ENCODE measurements around the gene MPL.

Gene MPL

DNA sequence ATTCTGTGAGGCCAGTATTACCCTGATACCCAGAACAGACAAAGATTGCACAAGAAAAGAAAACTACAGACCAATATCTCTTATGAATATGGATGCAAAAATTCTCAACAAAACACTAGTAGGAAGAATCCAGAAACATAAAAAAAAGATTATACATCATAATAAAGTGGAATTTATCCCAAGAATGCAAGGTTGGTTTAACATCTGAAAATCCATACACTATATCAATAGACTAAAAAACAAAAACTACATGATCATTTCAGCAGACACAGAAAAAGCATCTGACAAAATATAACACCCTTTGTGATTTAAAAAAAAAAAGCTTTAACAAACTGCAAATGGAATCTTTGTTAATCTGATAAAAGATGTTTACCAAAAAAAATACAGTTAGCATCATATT is 12.2 kb upstream of the MPL start:
- no peak for DNase-seq (ENCODE audit: low spot score)

DNA sequence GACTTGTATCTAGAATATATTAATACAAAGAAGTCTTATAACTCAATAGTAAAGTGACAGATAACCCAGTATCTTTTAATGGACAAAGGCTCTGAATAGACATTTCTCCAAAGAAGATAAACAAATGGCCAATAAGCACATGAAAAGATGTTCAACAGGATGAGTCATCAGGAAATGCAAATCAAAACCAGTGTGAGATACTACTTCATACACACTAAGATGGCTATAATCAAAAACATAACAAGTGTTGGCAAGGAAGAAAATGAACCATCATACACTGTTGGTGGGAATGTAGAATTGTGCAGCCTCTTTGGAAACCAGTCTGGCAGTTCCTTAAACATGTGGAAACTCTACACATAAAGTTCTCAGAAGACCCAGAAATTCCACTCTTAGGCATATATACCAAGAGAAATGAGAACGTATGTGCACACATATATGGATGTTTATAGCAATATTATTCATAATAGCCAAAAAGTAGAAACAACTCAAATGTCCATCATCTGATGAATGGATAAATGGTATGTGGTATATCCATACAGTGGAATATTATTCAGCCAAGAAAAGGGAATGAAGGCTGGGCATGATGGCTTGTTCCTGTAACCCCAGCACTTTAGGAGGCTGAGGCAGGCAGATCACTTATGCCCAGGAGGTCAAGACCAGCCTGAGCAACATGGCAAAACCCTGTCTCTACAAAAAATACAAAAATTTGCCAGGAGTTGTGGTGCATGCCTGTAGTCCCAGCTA is 9.9 kb upstream of the MPL start:
- DNase-seq (ENCODE audit: low spot score) = no peak

DNA sequence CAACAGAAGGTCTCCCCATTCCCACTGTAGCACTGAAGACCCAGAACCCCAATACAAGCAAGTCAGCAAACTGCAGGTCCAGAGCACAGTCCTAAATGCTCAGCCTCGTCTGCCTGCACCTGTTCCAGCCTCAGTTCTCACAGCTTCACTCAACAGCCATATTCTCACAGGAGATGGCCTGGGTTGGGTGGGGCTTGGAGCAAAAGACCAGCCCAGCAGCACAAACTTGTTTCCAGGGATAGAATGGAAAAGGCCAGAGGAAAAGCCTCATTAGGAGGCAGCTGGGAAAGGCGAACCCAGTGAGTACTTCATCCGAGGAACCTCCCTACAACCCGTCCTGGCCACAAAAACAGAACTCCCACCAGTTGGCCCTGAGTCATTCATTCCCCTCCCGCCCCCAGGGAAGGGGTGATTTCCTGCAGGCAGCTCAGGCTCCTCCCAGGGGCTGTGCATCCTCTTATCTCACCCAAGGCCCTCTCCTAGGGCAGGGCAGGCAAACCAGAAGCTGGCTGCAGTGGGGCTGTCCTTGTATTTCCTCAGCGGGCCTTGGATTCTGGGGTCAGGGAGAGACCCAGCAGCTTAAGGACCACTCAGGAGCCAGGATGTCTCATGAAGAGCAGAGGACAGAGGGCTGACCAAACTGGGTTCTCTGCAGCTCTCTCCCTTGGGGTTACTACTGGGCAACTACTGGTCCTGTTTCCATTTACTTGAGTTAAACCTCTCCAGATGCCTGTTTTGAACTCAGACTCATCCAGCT is 7.4 kb upstream of the MPL start:
- DNase-seq (ENCODE audit: low spot score) = peak; percentile 66

DNA sequence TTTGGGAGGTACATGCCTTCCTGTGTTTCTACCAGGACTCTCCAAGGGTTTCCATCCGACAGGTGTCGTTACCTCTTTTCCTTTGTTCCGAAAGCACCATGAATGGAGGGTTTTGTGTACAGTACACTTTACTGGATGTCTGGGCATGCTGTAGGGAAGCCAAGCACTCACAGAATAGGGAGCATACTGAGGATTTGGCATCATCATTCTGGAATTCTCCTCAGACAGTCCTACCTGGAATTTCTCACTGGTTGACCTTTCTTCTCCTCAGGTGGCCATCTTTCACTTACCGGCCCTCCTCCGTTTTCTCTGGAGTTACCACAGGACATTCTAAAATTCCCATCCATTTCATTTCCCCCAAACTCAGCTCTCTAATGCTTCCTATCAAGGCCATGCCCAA is 5.9 kb upstream of the MPL start:
- DNase-seq (ENCODE audit: low spot score) = no peak

DNA sequence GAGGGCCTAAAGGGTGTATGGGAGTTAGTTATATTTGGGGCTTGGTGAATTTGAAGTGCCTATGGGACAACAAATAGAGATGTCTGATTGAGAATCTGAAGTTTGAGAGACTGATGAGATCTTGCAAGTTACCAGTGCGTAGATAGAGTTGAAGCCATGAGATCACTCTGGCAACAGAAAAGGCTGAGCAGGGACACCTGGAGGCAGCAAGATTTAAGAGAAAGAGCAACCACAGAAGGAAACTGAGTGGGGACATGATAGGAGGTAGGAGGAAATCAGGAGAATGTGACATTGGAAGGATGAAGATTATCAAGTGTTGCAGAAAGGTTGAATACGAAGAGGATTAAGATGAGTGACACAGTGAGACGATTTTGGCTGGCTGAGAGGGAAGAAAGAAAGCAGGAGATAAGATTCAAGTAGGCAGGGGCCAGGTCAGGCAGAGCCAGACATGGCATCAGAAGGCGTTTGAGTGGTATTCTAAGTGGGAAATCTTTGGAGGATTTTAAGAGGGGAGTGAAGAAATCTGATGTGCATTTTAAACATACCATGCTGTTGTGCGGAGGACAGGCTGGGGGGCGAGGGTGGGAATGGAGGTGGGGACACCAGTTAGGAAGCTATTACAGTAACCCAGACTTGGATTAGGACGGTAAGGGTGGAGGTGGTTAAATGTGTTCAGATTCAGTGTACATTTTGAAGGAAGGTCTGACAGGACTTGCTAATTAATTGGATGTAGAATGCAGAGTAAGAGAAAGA is 3.0 kb upstream of the MPL start:
- DNase-seq (ENCODE audit: low spot score) = no peak

DNA sequence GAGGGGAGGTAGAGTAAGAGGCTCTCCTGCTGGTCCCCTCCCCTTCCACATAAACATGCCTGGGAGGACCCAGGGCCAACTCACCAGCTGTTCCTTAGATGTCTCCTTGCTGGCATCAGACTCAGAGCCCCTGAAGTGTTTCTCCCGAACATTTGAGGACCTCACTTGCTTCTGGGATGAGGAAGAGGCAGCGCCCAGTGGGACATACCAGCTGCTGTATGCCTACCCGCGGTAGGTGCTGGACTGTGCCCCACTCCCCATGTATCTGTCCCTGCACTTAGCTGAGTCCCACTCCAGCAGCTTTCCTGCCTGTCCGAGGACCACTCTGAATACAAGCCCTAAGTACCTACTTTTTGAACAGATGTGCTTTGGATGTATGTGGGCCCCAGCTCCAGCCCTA is 383 bp downstream of the MPL start:
- no peak for DNase-seq (ENCODE audit: low spot score)

DNA sequence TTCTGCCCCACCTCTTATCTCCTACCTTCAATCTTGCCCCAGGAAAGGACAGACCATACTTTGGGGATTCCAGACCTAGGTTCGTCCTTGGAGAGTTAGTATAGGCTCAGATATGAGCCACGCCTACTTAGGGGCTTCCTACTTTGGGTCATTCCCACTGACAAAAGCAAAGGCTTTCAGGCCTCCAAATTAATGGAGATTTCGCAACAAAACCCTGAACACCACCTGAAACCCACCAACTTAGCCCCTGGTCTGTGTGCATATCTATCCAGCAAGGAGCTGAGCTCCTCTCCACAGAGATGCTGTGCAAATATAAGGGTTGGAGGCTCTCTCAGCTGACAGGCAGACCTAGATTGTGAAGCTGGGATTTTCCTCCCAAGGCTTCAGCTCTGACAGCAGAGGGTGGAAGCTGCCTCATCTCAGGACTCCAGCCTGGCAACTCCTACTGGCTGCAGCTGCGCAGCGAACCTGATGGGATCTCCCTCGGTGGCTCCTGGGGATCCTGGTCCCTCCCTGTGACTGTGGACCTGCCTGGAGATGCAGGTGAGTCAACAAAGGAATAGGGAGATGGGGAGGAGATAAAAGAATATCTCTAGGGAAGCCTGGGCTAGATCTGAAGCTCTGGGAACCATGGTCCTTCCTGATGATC is 2.1 kb downstream of the MPL start:
- DNase-seq (ENCODE audit: low spot score) = no peak

DNA sequence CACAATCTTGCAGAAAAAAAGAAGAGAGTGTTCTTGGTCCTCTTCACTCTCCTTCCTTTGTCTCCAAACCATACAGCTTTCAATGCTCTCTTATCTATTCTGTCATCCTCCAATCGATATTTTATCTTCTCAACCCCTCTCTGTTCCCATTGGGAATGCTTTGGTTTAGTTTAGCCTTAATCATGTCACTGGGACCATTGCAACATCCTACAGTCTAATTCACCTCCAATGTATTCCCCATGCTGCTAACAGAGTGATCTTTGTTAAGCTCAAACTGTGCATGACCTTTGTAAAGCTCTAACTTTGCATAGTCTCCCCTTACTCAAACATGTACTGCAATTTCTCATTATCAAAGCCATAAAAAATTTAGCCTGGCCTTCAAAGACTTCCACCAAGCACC is 2.9 kb downstream of the MPL start:
- DNase-seq (ENCODE audit: low spot score) = no peak

DNA sequence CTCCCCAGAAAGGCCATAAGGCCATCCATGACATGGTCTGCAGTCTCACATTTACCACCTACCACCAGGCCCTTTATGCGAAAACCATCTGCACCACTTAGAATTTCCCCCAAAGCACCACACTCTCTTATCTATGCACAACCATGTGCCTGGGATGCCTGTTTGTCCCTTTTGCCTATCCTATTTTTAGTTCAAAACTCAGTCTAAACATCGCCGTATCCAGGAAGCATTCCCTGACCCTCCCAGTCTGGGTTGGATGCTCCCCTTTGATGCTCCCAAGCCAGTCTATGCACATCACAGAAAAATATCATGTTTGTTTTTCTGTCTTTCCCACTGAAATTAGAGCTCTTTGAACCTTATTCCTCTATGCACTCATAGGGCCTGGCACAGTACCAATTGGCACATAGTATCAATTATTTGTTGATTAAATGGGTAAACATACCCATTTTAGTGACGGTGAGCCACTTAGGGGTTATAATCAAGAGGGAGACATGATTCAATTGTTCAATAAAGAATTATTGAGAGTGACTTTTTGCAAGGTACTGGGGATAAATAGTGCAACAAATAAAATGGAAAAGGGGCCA is 6.7 kb downstream of the MPL start:
- DNase-seq (ENCODE audit: low spot score) = no peak

DNA sequence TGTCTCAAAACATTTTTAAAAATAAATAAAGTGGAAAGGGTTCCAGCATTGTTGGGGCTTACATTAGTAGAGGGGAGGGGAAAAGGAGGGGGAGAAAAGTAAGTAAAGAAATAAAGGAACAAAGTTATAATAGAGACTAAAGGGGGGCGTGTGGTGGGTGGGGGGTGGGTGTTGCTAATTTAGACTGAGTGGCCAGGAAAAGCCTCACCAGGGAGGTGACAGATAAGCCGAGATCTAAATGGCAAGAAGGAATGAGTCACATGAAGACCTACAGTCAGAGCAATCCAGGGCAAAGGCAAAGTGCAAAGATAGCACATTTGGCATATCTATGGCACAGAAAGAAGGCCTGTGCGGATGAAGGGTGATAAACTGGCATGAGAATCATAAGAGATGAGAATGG is 7.5 kb downstream of the MPL start:
- DNase-seq (ENCODE audit: low spot score) = peak; percentile 44

DNA sequence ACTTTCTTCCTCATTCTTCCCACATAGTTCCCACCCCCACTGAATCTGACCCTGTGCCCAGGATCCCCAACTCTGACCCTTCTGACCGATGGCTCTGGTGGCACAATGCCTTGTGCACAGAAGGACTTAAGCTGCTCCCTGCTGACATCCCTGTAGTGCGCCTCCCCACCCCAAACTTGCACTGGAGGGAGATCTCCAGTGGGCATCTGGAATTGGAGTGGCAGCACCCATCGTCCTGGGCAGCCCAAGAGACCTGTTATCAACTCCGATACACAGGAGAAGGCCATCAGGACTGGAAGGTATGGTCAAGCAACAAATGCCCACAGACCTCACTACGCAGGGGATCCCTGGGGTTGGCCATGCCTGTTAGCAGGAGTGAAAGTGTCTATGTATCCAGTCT is 9.0 kb downstream of the MPL start:
- no peak for DNase-seq (ENCODE audit: low spot score)

DNA sequence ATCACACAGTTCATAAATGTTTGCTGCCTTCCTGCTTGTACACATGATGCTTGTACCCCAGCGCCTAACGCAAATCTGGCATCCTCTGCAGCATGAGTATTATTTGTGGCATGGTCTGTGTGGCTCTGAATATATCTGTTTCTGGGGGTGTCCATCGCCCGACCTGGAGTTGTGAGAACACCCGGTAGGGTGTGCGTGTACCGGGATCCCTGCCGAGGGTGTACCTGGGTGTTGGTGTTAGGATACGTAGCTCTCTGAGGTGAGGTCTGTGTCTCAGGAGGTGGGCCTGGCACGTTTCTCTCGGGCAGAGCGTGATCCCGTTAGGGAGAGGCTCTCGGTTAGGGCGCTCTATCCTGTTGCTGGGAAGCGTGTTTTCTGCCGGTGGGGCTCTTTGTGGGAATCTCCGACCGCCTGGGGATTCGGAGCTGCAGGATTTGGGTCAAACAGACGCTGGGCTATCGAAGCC is 10.8 kb downstream of the MPL start:
- DNase-seq (ENCODE audit: low spot score) = peak; percentile 42

DNA sequence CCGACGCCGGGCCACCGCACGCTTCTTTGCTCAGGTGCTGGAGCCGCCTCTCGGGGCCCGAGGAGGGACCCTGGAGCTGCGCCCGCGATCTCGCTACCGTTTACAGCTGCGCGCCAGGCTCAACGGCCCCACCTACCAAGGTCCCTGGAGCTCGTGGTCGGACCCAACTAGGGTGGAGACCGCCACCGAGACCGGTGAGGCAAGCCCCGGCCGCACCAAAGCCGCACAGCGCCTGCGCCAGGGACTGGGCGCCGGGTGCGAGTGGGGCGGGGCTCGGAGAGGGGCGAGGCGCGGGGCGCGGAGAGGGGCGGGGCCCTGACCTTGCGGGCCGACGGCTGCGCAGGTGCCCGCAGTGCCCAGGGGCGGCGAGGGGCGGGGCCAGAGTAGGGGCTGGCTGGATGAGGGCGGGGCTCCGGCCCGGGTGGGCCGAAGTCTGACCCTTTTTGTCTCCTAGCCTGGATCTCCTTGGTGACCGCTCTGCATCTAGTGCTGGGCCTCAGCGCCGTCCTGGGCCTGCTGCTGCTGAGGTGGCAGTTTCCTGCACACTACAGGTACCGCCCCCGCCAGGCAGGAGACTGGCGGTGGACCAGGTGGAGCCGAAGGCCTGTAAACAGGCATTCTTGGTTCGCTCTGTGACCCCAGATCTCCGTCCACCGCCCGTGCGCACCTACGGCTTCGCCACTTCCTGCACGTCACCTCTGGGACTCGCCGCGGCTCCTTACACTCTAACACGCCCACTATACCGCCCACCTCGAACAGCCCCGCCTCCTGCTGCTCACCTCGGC is 11.4 kb downstream of the MPL start:
- DNase-seq (ENCODE audit: low spot score) = peak; percentile 67

DNA sequence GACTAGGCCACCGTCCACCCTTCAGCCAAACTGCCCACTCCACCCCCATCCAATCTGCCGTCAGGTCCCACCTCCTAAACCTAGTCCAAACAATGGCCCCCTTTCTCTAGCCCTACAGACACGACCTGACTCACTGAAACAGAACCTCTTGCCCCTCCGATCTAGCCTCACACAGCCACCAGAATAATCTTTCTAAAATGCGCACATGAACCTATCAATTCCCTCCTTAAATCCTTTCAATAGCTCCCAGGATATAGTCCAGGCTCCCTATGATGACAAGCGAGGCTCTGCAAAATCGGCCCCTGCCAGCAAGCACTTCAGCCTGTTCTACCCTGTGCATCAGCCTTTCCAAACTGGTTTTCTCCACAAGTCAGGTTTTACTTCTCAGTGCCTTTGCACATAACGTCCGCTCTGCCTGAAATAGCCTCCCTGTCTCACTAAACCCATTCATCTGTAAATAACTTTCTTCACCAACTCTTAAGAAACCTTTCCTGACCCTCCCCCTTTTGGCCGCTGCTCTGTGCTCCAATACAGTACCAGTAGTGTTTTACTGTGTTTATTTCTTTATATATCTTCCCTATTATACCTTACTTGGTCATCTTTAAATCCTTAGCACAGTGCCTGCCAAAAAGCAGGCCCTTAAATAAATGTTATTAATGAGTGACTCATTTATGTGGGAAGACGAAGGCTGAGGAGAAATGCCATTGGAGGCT is 12.1 kb downstream of the MPL start:
- DNase-seq (ENCODE audit: low spot score) = peak; percentile 69

DNA sequence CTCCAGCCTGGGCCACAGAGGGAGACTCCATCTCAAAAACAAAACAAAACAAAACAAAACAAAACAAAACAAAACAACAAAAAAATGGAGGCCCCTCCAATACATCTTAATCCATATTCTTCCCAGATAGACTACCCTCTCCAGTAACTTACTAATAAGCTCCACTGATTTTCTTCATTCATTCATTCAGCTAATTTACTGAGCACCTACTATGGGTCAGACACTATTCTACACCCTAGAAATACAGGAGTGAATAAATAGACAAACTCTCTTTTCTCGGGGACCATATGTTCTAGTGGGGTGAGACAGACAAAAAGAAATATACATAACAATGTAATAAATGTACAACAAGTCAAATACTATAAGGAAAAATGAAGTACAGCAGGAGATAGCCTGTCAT is 13.4 kb downstream of the MPL start:
- no peak for DNase-seq (ENCODE audit: low spot score)

DNA sequence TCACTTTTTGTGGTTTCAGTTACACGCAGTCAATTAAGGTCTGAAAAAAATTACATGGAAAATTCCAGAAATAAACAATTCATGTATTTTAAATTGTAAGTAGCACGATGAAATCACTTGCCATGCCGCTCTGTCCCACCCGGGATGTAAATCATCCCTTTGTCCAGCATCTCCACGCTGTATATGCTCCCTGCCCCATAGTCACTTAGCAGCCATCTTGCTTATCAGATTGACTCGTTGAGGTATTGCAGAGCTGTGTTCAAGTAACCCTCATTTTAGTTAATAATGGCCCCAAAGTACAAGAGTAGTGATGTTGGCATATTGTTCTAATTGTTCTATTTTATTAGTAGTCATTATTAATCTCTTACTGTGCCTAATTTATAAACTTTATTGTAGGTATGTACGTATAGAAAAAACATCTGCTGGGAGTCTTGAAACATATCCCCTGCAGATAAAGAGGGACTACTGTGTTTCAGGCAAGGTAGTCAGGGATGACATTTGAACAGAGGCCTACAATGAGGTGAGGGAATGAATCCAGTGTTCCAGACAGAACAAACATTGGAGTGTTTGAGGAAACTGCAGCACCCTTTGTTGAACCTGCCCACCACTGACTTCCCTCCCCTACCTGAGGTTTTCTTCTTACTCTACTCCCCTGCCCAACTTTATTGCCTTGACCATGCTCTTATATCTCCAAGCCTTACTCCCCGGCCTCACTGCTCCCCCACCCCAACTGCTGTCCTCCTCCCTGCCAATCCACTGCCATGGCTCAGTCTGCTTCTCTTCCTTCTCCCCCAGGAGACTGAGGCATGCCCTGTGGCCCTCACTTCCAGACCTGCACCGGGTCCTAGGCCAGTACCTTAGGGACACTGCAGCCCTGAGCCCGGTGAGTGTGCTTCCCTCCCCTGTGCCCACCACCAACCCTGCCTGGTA is 14.1 kb downstream of the MPL start:
- DNase-seq (ENCODE audit: low spot score) = no peak

DNA sequence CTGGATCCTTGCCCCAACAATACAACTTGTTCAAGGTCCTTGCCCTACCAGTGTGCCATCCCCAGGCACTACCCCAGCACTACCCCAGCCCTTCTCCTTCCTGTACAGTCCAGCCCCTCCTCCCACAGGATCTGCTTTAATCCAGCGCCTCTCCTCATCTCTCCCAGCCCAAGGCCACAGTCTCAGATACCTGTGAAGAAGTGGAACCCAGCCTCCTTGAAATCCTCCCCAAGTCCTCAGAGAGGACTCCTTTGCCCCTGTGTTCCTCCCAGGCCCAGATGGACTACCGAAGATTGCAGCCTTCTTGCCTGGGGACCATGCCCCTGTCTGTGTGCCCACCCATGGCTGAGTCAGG is 14.7 kb downstream of the MPL start:
- no peak for DNase-seq (ENCODE audit: low spot score)

DNA sequence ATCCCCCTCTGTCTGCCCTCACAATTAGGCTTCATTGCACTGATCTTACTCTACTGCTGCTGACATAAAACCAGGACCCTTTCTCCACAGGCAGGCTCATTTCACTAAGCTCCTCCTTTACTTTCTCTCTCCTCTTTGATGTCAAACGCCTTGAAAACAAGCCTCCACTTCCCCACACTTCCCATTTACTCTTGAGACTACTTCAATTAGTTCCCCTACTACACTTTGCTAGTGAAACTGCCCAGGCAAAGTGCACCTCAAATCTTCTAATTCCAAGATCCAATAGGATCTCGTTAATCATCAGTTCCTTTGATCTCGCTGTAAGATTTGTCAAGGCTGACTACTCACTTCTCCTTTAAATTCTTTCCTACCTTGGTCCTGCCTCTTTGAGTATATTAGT is 15.3 kb downstream of the MPL start:
- no peak for DNase-seq (ENCODE audit: low spot score)

DNA sequence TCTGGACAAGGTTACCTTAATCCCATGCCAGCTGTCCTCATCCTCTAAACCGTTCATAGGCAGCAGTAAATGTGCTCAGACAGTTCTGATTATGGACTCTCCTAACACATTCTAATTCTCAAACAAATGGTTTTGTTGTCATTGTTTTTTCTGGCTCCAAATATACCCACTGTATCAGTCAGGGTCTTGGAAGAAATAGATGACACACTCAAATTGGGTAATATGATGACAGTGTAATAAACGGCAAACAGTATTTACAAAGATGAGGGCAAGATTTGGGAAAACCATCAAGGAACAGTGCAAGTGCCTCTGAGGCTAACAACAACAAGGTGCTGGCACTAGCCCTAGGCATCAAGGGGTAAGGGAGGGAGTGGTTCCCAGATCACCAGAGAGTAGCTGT is 16.9 kb downstream of the MPL start:
- no peak for DNase-seq (ENCODE audit: low spot score)

DNA sequence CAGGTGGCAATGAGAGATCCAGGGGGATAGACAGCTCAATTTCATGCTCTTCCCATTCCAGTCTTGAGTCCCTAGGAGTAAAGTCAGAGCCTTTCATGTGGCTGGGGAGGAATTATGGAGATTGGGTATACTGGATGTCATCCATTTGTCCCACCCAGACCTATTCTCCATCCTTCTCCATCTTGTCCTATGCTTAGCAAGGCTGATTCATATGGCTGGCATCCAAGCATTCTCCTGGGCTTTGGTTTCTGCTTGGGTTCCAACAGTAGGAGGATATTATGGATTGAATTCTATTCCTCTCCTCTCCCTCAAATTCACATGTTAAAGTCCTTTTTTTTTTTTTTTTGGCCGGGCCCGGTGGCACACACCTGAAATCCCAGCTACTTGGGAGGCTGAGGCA is 17.3 kb downstream of the MPL start:
- no peak for DNase-seq (ENCODE audit: low spot score)

All from AG08396 (cell line).